ENCODE results near the gene GAPVD1.

Gene GAPVD1

GRCh38 chr9:125400725-125401716, 139.4 kb downstream of the GAPVD1 start:
- Histone ChIP-seq H3K27me3 (ENCODE audit: insufficient read depth, low read length) (no peaks in the 10 kb centered on the region), H3K9ac (ENCODE audit: low read length) (no peak overlapping the region), H3K4me3 (ENCODE audit: low read depth, low read length) (no peak overlapping the region), H3K23ac (ENCODE audit: low read length) (no peak overlapping the region), H2BK5ac (ENCODE audit: low read depth, low read length, poor library complexity) (no peak overlapping the region), H2BK120ac (ENCODE audit: insufficient read depth, low read length, poor library complexity) (no peak overlapping the region), H3K4me1 (ENCODE audit: control insufficient read depth in 1 of 2, insufficient read depth in 2 of 2, low read length in 2 of 2) (no peaks in the 10 kb centered on the region), H4K12ac (ENCODE audit: low read depth, low read length) (no peak overlapping the region), H4K91ac (ENCODE audit: low read depth, low read length) (no peak overlapping the region), H2AFZ (ENCODE audit: insufficient read depth, low read length, poor library complexity) (no peak overlapping the region), H3K9me3 (ENCODE audit: insufficient read depth, low read depth, low read length) (no peaks in the 10 kb centered on the region), H2AK5ac (ENCODE audit: low read length) (no peak overlapping the region), H3K18ac (ENCODE audit: low read length) (no peak overlapping the region), H3K79me1 (ENCODE audit: low read length) (no peaks in the 10 kb centered on the region), H3K36me3 (ENCODE audit: control insufficient read depth in 1 of 2, insufficient read depth in 2 of 2, low read length in 2 of 2) (no peaks in the 10 kb centered on the region), H3K4ac (ENCODE audit: low read depth, low read length) (no peak overlapping the region), H2BK12ac (ENCODE audit: low read length) (no peak overlapping the region), H3K4me2 (ENCODE audit: low read length) (no peak overlapping the region), H4K8ac (ENCODE audit: low read depth, low read length) (no peak overlapping the region), H3K79me2 (ENCODE audit: control insufficient read depth, insufficient read depth, low read length, poor library complexity) (no peaks in the 10 kb centered on the region), H3K14ac (ENCODE audit: low read length) (no peak overlapping the region), H3K27ac (ENCODE audit: low read depth, low read length) (no peak overlapping the region)
- DNase-seq, result no peak
- WGBS (ENCODE audit: extremely low coverage, insufficient coverage, insufficient read length), result no CpG with 5 or more reads among the region's 12 CpGs

- H3K9me3 ChIP-seq (ENCODE audit: insufficient read depth, low read depth, low read length), result no peaks in the 10 kb centered on the region
- no peak overlapping the region for H4K12ac ChIP-seq (ENCODE audit: low read depth, low read length)
- H2BK120ac ChIP-seq (ENCODE audit: insufficient read depth, low read length, poor library complexity), result no peak overlapping the region
- H4K91ac ChIP-seq (ENCODE audit: low read depth, low read length), result no peak overlapping the region
- H3K36me3 ChIP-seq (ENCODE audit: control insufficient read depth in 1 of 2, insufficient read depth in 2 of 2, low read length in 2 of 2), result no peaks in the 10 kb centered on the region
- no peak overlapping the region for H3K4me3 ChIP-seq (ENCODE audit: low read depth, low read length)
- no peak for DNase-seq
- H4K8ac ChIP-seq (ENCODE audit: low read depth, low read length), result no peak overlapping the region
- H3K79me1 ChIP-seq (ENCODE audit: low read length), result peaks cover 7% of the 10 kb centered on the region
- H3K4ac ChIP-seq (ENCODE audit: low read depth, low read length), result no peak overlapping the region
- no peak overlapping the region for H2BK12ac ChIP-seq (ENCODE audit: low read length)
- WGBS (ENCODE audit: extremely low coverage, insufficient coverage, insufficient read length), result no CpG with 5 or more reads among the region's 7 CpGs
- H2AK5ac ChIP-seq (ENCODE audit: low read length), result no peak overlapping the region
- no peak overlapping the region for H3K9ac ChIP-seq (ENCODE audit: low read length)
- no peak overlapping the region for H3K18ac ChIP-seq (ENCODE audit: low read length)
- H2BK5ac ChIP-seq (ENCODE audit: low read depth, low read length, poor library complexity), result no peak overlapping the region
- H3K27me3 ChIP-seq (ENCODE audit: insufficient read depth, low read length), result no peaks in the 10 kb centered on the region
- no peak overlapping the region for H3K27ac ChIP-seq (ENCODE audit: low read depth, low read length)
- H2AFZ ChIP-seq (ENCODE audit: insufficient read depth, low read length, poor library complexity), result no peak overlapping the region
- no peak overlapping the region for H3K4me2 ChIP-seq (ENCODE audit: low read length)
- peaks cover 7% of the 10 kb centered on the region for H3K79me2 ChIP-seq (ENCODE audit: control insufficient read depth, insufficient read depth, low read length, poor library complexity)
- peaks cover 0 to 3% of the 10 kb centered on the region in 2 experiments for H3K4me1 ChIP-seq (ENCODE audit: control insufficient read depth in 1 of 2, insufficient read depth in 2 of 2, low read length in 2 of 2)
- no peak overlapping the region for H3K23ac ChIP-seq (ENCODE audit: low read length)
- no peak overlapping the region for H3K14ac ChIP-seq (ENCODE audit: low read length)
Observed at GRCh38 chr9:125404733-125405132, 143.1 kb downstream of the GAPVD1 start.

DNA sequence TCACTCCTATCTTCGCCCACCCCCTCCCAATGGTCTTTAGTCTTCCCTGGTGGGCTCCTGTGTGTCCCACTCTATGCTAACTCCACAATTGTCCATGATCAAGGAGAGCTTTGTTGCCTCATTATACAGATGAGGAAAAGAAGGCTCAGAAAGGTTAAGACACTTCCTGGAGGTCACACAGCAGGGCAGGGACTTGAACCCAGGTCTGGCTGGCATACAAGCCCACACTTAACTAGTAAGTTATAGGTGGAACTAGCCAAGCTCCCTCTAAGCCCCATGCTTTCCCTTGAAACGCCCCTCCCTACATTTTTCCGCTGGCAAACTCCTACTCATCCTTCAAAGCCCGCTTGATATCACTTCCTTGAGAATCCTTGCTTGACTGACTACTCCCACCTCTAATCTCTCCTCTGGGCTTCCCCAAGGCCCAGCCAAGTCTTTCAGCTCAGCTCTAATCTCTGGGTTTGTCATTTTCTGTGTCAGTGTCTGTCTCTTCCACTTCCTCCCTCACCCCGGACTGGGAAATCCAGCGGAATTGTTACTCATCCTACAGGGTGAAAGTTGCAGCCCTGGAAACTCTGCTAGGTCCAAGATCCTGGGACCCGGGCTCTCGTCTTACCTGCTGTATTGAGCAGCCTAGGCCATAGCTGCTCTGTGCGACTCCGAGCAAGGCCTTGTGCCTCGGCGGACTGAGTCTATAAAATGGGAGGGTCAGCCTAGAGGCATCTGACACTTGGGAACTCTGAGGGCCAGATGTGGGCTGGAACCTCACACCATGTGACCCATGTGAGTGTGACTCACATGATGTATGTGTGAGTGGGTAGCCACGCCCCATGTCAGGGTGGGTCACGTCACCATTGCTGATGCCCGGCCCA, 144.5 kb downstream of the GAPVD1 start:
- no peak overlapping the region for H3K4me3 ChIP-seq (ENCODE audit: low read depth, low read length)
- peak overlapping the region; percentile 4 for H4K91ac ChIP-seq (ENCODE audit: low read depth, low read length)
- H3K4ac ChIP-seq (ENCODE audit: low read depth, low read length), result no peak overlapping the region
- no peak overlapping the region for H3K14ac ChIP-seq (ENCODE audit: low read length)
- H3K27ac ChIP-seq (ENCODE audit: low read depth, low read length), result no peak overlapping the region
- no peak overlapping the region for H2BK5ac ChIP-seq (ENCODE audit: low read depth, low read length, poor library complexity)
- peaks cover 3% of the 10 kb centered on the region for H3K9me3 ChIP-seq (ENCODE audit: insufficient read depth, low read depth, low read length)
- H2BK120ac ChIP-seq (ENCODE audit: insufficient read depth, low read length, poor library complexity), result no peak overlapping the region
- no peak overlapping the region for H4K8ac ChIP-seq (ENCODE audit: low read depth, low read length)
- H3K23ac ChIP-seq (ENCODE audit: low read length), result no peak overlapping the region
- peak overlapping the region; percentile 26 for H2BK12ac ChIP-seq (ENCODE audit: low read length)
- H2AFZ ChIP-seq (ENCODE audit: insufficient read depth, low read length, poor library complexity), result no peak overlapping the region
- H3K9ac ChIP-seq (ENCODE audit: low read length), result no peak overlapping the region
- WGBS (ENCODE audit: extremely low coverage, insufficient coverage, insufficient read length), result no CpG with 5 or more reads among the region's 15 CpGs
- no peak overlapping the region for H3K4me2 ChIP-seq (ENCODE audit: low read length)
- H3K79me1 ChIP-seq (ENCODE audit: low read length), result peaks cover 7% of the 10 kb centered on the region
- no peaks in the 10 kb centered on the region for H3K27me3 ChIP-seq (ENCODE audit: insufficient read depth, low read length)
- no peak overlapping the region for H4K12ac ChIP-seq (ENCODE audit: low read depth, low read length)
- no peak overlapping the region for H2AK5ac ChIP-seq (ENCODE audit: low read length)
- H3K79me2 ChIP-seq (ENCODE audit: control insufficient read depth, insufficient read depth, low read length, poor library complexity), result peaks cover 7% of the 10 kb centered on the region
- H3K18ac ChIP-seq (ENCODE audit: low read length), result no peak overlapping the region
- DNase-seq, result no peak
- peaks cover 0 to 3% of the 10 kb centered on the region in 2 experiments for H3K4me1 ChIP-seq (ENCODE audit: control insufficient read depth in 1 of 2, insufficient read depth in 2 of 2, low read length in 2 of 2)
- H3K36me3 ChIP-seq (ENCODE audit: control insufficient read depth in 1 of 2, insufficient read depth in 2 of 2, low read length in 2 of 2), result no peaks in the 10 kb centered on the region

DNA sequence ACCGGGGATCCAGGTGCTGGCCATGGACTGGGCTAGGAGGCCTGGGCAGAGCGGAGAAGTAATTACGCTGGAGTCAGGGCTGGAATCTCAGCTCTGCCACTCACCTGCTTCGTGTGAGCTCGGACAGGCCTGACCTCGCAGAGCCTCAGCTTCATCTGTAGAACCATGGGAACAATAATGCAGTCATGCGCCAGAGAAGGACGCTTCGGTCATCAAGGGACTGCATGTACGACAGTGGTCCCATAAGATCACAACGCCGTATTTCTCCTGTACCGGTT, 145.1 kb downstream of the GAPVD1 start:
- Histone ChIP-seq H2AK5ac (ENCODE audit: low read length) (no peak overlapping the region), H3K18ac (ENCODE audit: low read length) (no peak overlapping the region), H3K4me1 (ENCODE audit: control insufficient read depth in 1 of 2, insufficient read depth in 2 of 2, low read length in 2 of 2) (peaks cover 0 to 3% of the 10 kb centered on the region in 2 experiments), H3K27ac (ENCODE audit: low read depth, low read length) (no peak overlapping the region), H3K23ac (ENCODE audit: low read length) (no peak overlapping the region), H3K27me3 (ENCODE audit: insufficient read depth, low read length) (no peaks in the 10 kb centered on the region), H4K8ac (ENCODE audit: low read depth, low read length) (no peak overlapping the region), H2BK120ac (ENCODE audit: insufficient read depth, low read length, poor library complexity) (no peak overlapping the region), H3K36me3 (ENCODE audit: control insufficient read depth in 1 of 2, insufficient read depth in 2 of 2, low read length in 2 of 2) (no peaks in the 10 kb centered on the region), H3K9me3 (ENCODE audit: insufficient read depth, low read depth, low read length) (peaks cover 3% of the 10 kb centered on the region), H4K12ac (ENCODE audit: low read depth, low read length) (no peak overlapping the region), H4K91ac (ENCODE audit: low read depth, low read length) (no peak overlapping the region), H3K4ac (ENCODE audit: low read depth, low read length) (no peak overlapping the region), H2AFZ (ENCODE audit: insufficient read depth, low read length, poor library complexity) (no peak overlapping the region), H3K9ac (ENCODE audit: low read length) (no peak overlapping the region), H3K14ac (ENCODE audit: low read length) (no peak overlapping the region), H3K79me2 (ENCODE audit: control insufficient read depth, insufficient read depth, low read length, poor library complexity) (peaks cover 7% of the 10 kb centered on the region), H3K79me1 (ENCODE audit: low read length) (peaks cover 7% of the 10 kb centered on the region), H3K4me3 (ENCODE audit: low read depth, low read length) (no peak overlapping the region), H3K4me2 (ENCODE audit: low read length) (no peak overlapping the region), H2BK5ac (ENCODE audit: low read depth, low read length, poor library complexity) (no peak overlapping the region), H2BK12ac (ENCODE audit: low read length) (no peak overlapping the region)
- DNase-seq, result no peak
- no CpG with 5 or more reads among the region's 13 CpGs for WGBS (ENCODE audit: extremely low coverage, insufficient coverage, insufficient read length)
